MM.1S (cell line): ENCODE results near the gene TMEM240.

Experiments used
- EZH2 ChIP-seq: fragments of 300-600 bp; sonication (generic); optimal IDR thresholded peaks from 2 replicates; pipeline ENCODE3; 2017; ENCODE audit warnings: low read depth, mild to moderate bottlenecking, antibody characterized with exemption, low read length, mixed read lengths
- EZH2phosphoT487 ChIP-seq: fragments of 300-600 bp; sonication (generic); IDR thresholded peaks from 2 replicates; pipeline ENCODE4 v1.6.1; 2018; ENCODE audit warnings: antibody characterized with exemption, low read length
- TF ChIP-seq, protein P1 (sequence below): fragments of 300-600 bp; sonication (generic); IDR thresholded peaks from 2 replicates; pipeline ENCODE4 v1.5.1; 2016; ENCODE audit warnings: antibody characterized with exemption, low read length, mixed read lengths

DNA sequence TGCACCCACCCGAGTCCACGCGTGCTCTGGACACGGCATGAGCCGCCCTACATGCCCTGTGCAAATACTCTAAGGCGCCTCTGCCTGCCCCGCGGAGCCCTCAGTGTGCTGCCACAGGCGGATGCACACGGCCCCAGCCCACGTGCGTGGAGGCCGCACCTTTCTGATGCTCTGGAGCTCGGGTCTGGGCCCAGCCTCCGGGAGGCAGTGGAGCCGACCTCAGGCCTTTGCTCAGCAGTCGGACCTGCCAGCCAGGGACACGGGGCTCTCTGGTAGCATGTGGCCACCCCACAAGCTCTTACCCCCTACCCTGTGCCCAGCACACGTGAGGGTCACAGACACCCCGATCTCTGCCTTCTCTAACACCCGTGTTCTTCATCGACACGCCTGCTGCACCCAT is 2.1 kb downstream of the TMEM240 start:
- TF ChIP-seq, protein P1, sequence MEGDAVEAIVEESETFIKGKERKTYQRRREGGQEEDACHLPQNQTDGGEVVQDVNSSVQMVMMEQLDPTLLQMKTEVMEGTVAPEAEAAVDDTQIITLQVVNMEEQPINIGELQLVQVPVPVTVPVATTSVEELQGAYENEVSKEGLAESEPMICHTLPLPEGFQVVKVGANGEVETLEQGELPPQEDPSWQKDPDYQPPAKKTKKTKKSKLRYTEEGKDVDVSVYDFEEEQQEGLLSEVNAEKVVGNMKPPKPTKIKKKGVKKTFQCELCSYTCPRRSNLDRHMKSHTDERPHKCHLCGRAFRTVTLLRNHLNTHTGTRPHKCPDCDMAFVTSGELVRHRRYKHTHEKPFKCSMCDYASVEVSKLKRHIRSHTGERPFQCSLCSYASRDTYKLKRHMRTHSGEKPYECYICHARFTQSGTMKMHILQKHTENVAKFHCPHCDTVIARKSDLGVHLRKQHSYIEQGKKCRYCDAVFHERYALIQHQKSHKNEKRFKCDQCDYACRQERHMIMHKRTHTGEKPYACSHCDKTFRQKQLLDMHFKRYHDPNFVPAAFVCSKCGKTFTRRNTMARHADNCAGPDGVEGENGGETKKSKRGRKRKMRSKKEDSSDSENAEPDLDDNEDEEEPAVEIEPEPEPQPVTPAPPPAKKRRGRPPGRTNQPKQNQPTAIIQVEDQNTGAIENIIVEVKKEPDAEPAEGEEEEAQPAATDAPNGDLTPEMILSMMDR: no peak
- TF ChIP-seq EZH2 (no peak), EZH2phosphoT487 (no peak)
